K562 (cell line): Measurements from ENCODE around the gene NOSTRIN. TPM values are rescaled to one million over a fixed set of nuclear protein-coding genes. Genes with fewer than 3 reads are reported as not detected.

ENCODE experiments used
- CTBP1 ChIP-seq: fragments of 450-650 bp; IDR thresholded peaks from 2 replicates; pipeline ENCODE4 v1.6.1; 2016; ENCODE audit warnings: borderline replicate concordance
- FIP1L1 ChIP-seq: fragments of 200-400 bp; formaldehyde crosslinking; IDR thresholded peaks from 2 replicates; pipeline ENCODE4 v1.6.1; 2018; ENCODE audit warnings: mild to moderate bottlenecking, low read depth, low read length; ENCODE audit not compliant: poor library complexity, severe bottlenecking
- HDAC2 ChIP-seq: fragments of 450-650 bp; IDR thresholded peaks from 2 replicates; pipeline ENCODE4 v1.6.1; 2016; ENCODE audit warnings: mild to moderate bottlenecking
- JUNB ChIP-seq: fragments of 450-650 bp; formaldehyde crosslinking; conservative IDR thresholded peaks from 2 replicates; pipeline ENCODE4 v1.4.0; 2020; ENCODE audit warnings: mild to moderate bottlenecking
- KAT2B ChIP-seq: IDR thresholded peaks from one replicate; pipeline ENCODE4 v1.6.1; 2012; ENCODE audit warnings: low read depth, mild to moderate bottlenecking, control low read depth, inconsistent platforms, low read length, moderate library complexity
- MTA3 ChIP-seq: fragments of 450-650 bp; formaldehyde crosslinking; IDR thresholded peaks from 2 replicates; pipeline ENCODE4 v1.6.1; 2017; ENCODE audit warnings: mild to moderate bottlenecking, borderline replicate concordance
- MXI1 ChIP-seq: IDR thresholded peaks from 2 replicates; pipeline ENCODE4 v1.6.1; 2011; ENCODE audit warnings: low read depth, mild to moderate bottlenecking, improper control_type of control experiment, low read length
- NCOA2 ChIP-seq, 2 experiments: fragments of 450-650 bp; IDR thresholded peaks; 2 replicates each; pipeline ENCODE4 v1.6.1; 2018; ENCODE audit warnings: mild to moderate bottlenecking in 2 of 2, moderate library complexity in 1 of 2; ENCODE audit not compliant: partially characterized antibody in 2 of 2
- NFE2 ChIP-seq: IDR thresholded peaks from 2 replicates; pipeline ENCODE4 v1.6.1; 2014; ENCODE audit warnings: antibody characterized with exemption, low read depth
- NUFIP1 ChIP-seq: fragments of 450-650 bp; IDR thresholded peaks from 2 replicates; pipeline ENCODE4 v1.6.1; 2018; ENCODE audit not compliant: partially characterized antibody
- RBM17 ChIP-seq: fragments of 200-400 bp; formaldehyde crosslinking; IDR thresholded peaks from 2 replicates; pipeline ENCODE4 v1.6.1; 2017; ENCODE audit warnings: low read depth, mild to moderate bottlenecking, low read length, borderline replicate concordance
- RBM39 ChIP-seq: fragments of 200-400 bp; formaldehyde crosslinking; optimal IDR thresholded peaks from 2 replicates; pipeline ENCODE3; 2018; ENCODE audit warnings: low read depth, low read length
- RFX5 ChIP-seq: IDR thresholded peaks from 2 replicates; pipeline ENCODE4 v1.6.1; 2011; ENCODE audit warnings: low read depth, mild to moderate bottlenecking, improper control_type of control experiment, low read length
- SMAD1 ChIP-seq: fragments of 150-350 bp; IDR thresholded peaks from 2 replicates; pipeline ENCODE4 v1.6.1; 2014; ENCODE audit warnings: low read length, low read depth; ENCODE audit not compliant: partially characterized antibody
- SMARCC2 ChIP-seq: fragments of 450-650 bp; IDR thresholded peaks from 2 replicates; pipeline ENCODE4 v1.6.1; 2017; ENCODE audit warnings: antibody characterized with exemption, moderate library complexity, mild to moderate bottlenecking, low read depth
- SREBF2 ChIP-seq: sonication (generic); formaldehyde crosslinking; IDR thresholded peaks from 2 replicates; pipeline ENCODE4 v1.4.0; 2020; ENCODE audit warnings: mild to moderate bottlenecking, missing genetic modification reagents
- STAG1 ChIP-seq: sonication (generic); formaldehyde crosslinking; IDR thresholded peaks from 2 replicates; pipeline ENCODE4 v1.5.0; 2020; ENCODE audit warnings: missing genetic modification reagents, borderline replicate concordance
- TCF7L2 ChIP-seq: fragments of 150-350 bp; IDR thresholded peaks from 2 replicates; pipeline ENCODE4 v1.6.1; 2016; ENCODE audit warnings: low read depth, mild to moderate bottlenecking, low read length, moderate library complexity
- YBX1 ChIP-seq: fragments of 450-650 bp; IDR thresholded peaks from 2 replicates; pipeline ENCODE4 v1.7.1; 2016; ENCODE audit warnings: mild to moderate bottlenecking
- ZC3H8 ChIP-seq: fragments of 450-650 bp; IDR thresholded peaks from 2 replicates; pipeline ENCODE4 v1.6.1; 2017
- ZNF165 ChIP-seq: fragments of 250-450 bp; sonication (Bioruptor Pico); IDR thresholded peaks from 2 replicates; pipeline ENCODE4 v1.4.0; 2020; ENCODE audit warnings: borderline replicate concordance
- ZNF224 ChIP-seq: sonication (generic); formaldehyde crosslinking; IDR thresholded peaks from 2 replicates; pipeline ENCODE4 v1.8.0; 2022; ENCODE audit warnings: mild to moderate bottlenecking, missing genetic modification reagents
- ZNF324 ChIP-seq: fragments of 250-450 bp; sonication (Bioruptor Pico); IDR thresholded peaks from 2 replicates; pipeline ENCODE4 v1.4.0; 2020; ENCODE audit warnings: mild to moderate bottlenecking
- polyA plus RNA-seq, 8 experiments: library from polyadenylated mRNA; depleted of rRNA in 4 of 8; stranded (reverse) in 5 of 8; unstranded in 3 of 8; fragments of >200 nt; fragmentation: Nextera tagmentation in 2 of 8; fragmentation: Illumina TruSeq in 1 of 8; extraction: Ambion mirVana in 2 of 8; extraction: Trizol in 1 of 8; gene quantifications; 2 replicates each; pipeline versions ENCODE4 v1.2.1 to v1.2.3, GENCODE V29; 2011 to 2014; ENCODE audit warnings: inconsistent platforms in 1 of 8, missing spikeins in 1 of 8
- total RNA-seq, 7 experiments: library from RNA; depleted of rRNA in 6 of 7; stranded (reverse); fragments of >200 nt in 6 of 7; fragmentation: Illumina TruSeq in 2 of 7; extraction: Trizol in 2 of 7; gene quantifications; 2 replicates each; pipeline versions ENCODE4 v1.2.1 to v1.2.3, GENCODE V29; 2011 to 2021; ENCODE audit warnings: low replicate concordance in 1 of 7
- TF ChIP-seq, protein P1 (sequence below): sonication (generic); formaldehyde crosslinking; IDR thresholded peaks from 2 replicates; pipeline ENCODE4 v1.8.0; 2022; ENCODE audit warnings: mild to moderate bottlenecking, missing genetic modification reagents
- TF ChIP-seq, protein P2 (sequence below): sonication (generic); formaldehyde crosslinking; IDR thresholded peaks from 2 replicates; pipeline ENCODE4 v1.8.0; 2022; ENCODE audit warnings: mild to moderate bottlenecking, missing genetic modification reagents
- TF ChIP-seq, protein P3 (sequence below), 2 experiments: fragments of 250-450 bp in 1 of 2; fragments of 450-650 bp in 1 of 2; sonication (Bioruptor Pico) in 1 of 2; IDR thresholded peaks; 2 replicates each; pipeline versions ENCODE4 v1.6.1 to v1.8.0; 2016 to 2021; ENCODE audit warnings: mild to moderate bottlenecking in 2 of 2, moderate library complexity in 2 of 2, missing compliant biosample characterization in 1 of 2, missing genetic modification characterization in 1 of 2
- TF ChIP-seq, protein P4 (sequence below): fragments of 250-450 bp; sonication (Bioruptor Pico); IDR thresholded peaks from 2 replicates; pipeline ENCODE4 v1.4.0; 2020; ENCODE audit warnings: mild to moderate bottlenecking, moderate library complexity

The NOSTRIN gene
- total and polyA plus RNA-seq, 9 of the 15 experiments (the other 6 are each of a cell fraction or from before 2014, with no cell fraction given) = 26.7 to 82.9 (median 56.3) TPM

DNA sequence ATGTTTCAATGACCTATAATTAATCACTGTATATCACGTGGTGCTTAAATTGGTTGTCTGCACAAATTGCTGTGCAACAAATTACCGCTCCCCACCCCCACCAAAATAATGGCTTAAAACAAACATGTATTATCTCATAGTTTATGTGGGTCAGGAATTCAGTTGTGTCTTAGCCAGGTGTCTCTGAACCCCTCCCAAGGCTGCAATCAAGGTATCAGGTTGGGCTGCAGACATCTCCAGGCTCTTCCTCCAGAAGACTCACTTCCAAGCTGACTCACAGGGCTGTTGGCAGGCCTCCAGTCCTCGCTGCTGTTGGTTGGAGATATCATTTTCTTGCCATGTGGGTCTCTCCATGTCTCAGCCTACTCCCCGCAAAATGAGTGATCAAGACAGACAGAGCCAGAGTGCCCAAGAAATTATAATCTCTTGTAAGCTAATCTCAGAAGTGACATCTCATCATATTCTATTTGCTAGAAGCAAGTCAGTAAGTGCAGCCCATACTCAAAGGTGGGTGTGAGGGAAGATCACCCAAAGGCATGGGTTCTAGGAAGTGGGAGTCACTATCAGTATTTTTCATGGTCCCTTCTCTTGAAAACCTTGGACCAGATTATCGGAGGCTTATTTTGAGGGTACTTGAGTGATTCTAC lies 49.4 kb downstream of the NOSTRIN start (continued):
- peak; percentile 92 for TF ChIP-seq NFE2
- TF ChIP-seq, protein P1, sequence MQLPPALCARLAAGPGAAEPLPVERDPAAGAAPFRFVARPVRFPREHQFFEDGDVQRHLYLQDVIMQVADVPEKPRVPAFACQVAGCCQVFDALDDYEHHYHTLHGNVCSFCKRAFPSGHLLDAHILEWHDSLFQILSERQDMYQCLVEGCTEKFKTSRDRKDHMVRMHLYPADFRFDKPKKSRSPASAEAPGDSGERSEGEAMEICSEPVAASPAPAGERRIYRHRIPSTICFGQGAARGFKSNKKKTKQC (CRISPR knock-in tag) = peak; percentile 63; the same call in 1 of the 2 replicates
- no peak for TF ChIP-seq ZNF165 (CRISPR knock-in tag)
- TF ChIP-seq FIP1L1 = no peak
- no peak for TF ChIP-seq RBM39
- TF ChIP-seq RFX5 = no peak
- TF ChIP-seq HDAC2 = peak; percentile 97
- no peak for TF ChIP-seq RBM17
- TF ChIP-seq SREBF2 (CRISPR knock-in tag) = no peak
- TF ChIP-seq SMARCC2 = peak; percentile 99
- TF ChIP-seq STAG1 (CRISPR knock-in tag) = no peak
- no peak; the same call in 1 of the 2 replicates for TF ChIP-seq TCF7L2
- TF ChIP-seq JUNB = no peak
- TF ChIP-seq, protein P2, sequence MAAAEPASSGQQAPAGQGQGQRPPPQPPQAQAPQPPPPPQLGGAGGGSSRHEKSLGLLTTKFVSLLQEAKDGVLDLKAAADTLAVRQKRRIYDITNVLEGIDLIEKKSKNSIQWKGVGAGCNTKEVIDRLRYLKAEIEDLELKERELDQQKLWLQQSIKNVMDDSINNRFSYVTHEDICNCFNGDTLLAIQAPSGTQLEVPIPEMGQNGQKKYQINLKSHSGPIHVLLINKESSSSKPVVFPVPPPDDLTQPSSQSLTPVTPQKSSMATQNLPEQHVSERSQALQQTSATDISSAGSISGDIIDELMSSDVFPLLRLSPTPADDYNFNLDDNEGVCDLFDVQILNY (CRISPR knock-in tag) = no peak; the same call in 1 of the 2 replicates
- no peak for TF ChIP-seq KAT2B
- TF ChIP-seq ZNF324 (CRISPR knock-in tag) = no peak
- TF ChIP-seq, protein P3, sequence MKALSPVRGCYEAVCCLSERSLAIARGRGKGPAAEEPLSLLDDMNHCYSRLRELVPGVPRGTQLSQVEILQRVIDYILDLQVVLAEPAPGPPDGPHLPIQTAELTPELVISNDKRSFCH (CRISPR knock-in tag; IDR thresholded peaks at IDR 0.05) = no peak
- TF ChIP-seq, protein P3 (tag; IDR thresholded peaks at IDR 0.05) = 0 out of 2 replicates have a peak, but pooled peaks have one; percentile 75
- no peak for TF ChIP-seq YBX1
- peak; percentile 99 for TF ChIP-seq CTBP1
- peak; percentile 93 for TF ChIP-seq MTA3
- no peak for TF ChIP-seq NUFIP1
- TF ChIP-seq MXI1 = peak; percentile 80
- TF ChIP-seq SMAD1 = peak; percentile 93
- TF ChIP-seq ZC3H8 = no peak
- TF ChIP-seq ZNF224 (CRISPR knock-in tag) = no peak
- TF ChIP-seq, protein P4, sequence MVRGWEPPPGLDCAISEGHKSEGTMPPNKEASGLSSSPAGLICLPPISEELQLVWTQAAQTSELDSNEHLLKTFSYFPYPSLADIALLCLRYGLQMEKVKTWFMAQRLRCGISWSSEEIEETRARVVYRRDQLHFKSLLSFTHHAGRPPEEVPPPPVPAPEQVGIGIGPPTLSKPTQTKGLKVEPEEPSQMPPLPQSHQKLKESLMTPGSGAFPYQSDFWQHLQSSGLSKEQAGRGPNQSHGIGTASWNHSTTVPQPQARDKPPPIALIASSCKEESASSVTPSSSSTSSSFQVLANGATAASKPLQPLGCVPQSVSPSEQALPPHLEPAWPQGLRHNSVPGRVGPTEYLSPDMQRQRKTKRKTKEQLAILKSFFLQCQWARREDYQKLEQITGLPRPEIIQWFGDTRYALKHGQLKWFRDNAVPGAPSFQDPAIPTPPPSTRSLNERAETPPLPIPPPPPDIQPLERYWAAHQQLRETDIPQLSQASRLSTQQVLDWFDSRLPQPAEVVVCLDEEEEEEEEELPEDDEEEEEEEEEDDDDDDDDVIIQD = no peak
- TF ChIP-seq NCOA2 (IDR thresholded peaks at IDR 0.05; ENCODE audit: partially characterized antibody in 2 of 2) = peak in 1 of 2 experiments; percentile 70
